ENCODE data around the gene RGS17.
"Not testable (repeated sequence)": the region's sequence is repeated elsewhere in the genome, so short reads cannot be mapped to it uniquely, and the experiment has no call there.

Gene RGS17

DNA sequence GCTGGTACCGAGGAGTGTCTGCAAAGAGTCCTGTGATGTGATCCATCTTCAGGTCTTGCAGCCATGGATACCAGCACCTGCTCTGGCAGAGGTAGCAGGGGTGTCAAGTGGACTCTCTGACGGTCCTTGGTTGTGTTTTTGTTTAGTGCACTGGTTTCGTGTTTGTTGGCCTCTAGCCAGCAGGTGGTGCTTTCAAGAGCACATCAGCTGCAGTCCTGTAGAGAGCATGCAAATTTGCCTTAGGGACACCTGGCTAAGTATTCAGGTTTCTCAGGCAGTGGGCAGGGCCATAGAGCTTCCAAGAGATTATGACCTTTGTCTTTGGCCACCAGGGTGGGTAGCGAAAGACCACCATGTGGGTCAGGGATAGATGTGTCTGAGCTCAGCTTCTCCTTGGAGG lies 14.5 kb upstream of the RGS17 start:
- DNase-seq (ENCODE audit: low spot score) = no peak
- in situ Hi-C loops (cut with MboI; ENCODE audit: low sequenced_read_pairs, unreplicated experiment) = no loop called here
- TF ChIP-seq, protein P1, sequence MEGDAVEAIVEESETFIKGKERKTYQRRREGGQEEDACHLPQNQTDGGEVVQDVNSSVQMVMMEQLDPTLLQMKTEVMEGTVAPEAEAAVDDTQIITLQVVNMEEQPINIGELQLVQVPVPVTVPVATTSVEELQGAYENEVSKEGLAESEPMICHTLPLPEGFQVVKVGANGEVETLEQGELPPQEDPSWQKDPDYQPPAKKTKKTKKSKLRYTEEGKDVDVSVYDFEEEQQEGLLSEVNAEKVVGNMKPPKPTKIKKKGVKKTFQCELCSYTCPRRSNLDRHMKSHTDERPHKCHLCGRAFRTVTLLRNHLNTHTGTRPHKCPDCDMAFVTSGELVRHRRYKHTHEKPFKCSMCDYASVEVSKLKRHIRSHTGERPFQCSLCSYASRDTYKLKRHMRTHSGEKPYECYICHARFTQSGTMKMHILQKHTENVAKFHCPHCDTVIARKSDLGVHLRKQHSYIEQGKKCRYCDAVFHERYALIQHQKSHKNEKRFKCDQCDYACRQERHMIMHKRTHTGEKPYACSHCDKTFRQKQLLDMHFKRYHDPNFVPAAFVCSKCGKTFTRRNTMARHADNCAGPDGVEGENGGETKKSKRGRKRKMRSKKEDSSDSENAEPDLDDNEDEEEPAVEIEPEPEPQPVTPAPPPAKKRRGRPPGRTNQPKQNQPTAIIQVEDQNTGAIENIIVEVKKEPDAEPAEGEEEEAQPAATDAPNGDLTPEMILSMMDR (IDR thresholded peaks at IDR 0.05; ENCODE audit: borderline replicate concordance, control extremely low read depth, extremely low read depth, insufficient read depth, missing control alignments) = no peak

DNA sequence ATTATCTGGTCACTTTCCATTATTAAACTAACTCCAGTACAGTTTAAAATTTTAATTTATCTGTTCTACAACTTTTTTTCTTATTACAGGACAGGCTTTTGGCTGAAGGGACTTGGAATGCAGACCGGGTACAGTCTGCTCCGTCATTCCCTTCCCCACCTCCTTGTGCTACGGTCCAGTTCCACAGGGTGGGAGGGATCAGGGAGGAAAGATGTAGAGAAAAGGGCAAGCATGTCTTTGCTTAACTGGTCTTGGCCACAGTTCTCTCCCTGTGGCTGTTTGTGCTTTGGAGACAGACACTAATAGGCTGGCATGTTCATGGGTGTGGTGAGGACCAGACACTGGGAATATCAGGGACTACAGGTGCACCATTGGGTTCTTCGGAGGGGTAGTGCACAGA lies 12.1 kb upstream of the RGS17 start:
- no peak for DNase-seq (ENCODE audit: low spot score)
- TF ChIP-seq, protein P1 (IDR thresholded peaks at IDR 0.05; ENCODE audit: borderline replicate concordance, control extremely low read depth, extremely low read depth, insufficient read depth, missing control alignments) = no peak
- in situ Hi-C loops (cut with MboI; ENCODE audit: low sequenced_read_pairs, unreplicated experiment) = no loop called here

DNA sequence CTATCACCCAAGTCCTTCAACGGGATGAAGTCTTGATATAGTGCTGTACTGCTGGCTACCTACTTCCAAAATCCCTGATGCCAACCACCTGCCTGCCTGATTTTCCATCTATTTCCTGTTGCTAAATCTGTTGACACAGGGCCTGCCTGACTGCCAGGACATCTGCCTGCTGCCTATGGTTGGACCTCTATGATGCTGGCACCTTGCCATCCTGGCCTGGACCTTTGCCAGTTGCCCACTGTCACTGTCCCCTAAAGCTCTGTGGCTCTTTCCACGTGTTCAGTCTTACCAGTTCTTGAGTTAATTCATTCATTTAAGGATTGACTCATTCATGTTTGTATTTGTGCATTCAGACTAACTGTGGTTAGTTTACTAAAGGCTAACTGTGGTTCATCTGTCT lies 9.2 kb upstream of the RGS17 start:
- in situ Hi-C loops (cut with MboI; ENCODE audit: low sequenced_read_pairs, unreplicated experiment) = no loop called here
- no peak for DNase-seq (ENCODE audit: low spot score)
- TF ChIP-seq, protein P1 (IDR thresholded peaks at IDR 0.05; ENCODE audit: borderline replicate concordance, control extremely low read depth, extremely low read depth, insufficient read depth, missing control alignments) = no peak

DNA sequence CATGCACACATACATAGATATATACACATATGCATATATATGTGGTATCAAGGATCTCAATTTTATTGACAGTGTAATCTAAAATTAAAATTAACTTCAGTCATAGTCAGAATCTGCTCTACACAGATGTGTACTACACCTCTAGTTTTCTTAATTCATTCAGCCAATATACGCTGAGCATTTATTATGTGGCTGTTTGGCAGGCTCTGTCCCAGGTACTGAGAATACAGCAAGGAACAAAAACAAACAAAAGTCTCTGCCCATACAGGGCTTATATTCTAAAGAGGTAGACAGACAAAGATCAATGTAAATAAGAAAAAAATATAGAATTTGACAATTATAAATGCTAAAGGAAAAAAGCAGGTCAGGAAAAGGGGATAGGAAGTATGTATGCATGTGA lies 7.8 kb upstream of the RGS17 start:
- TF ChIP-seq, protein P1 (IDR thresholded peaks at IDR 0.05; ENCODE audit: borderline replicate concordance, control extremely low read depth, extremely low read depth, insufficient read depth, missing control alignments) = no peak
- in situ Hi-C loops (cut with MboI; ENCODE audit: low sequenced_read_pairs, unreplicated experiment) = no loop called here
- no peak for DNase-seq (ENCODE audit: low spot score)

DNA sequence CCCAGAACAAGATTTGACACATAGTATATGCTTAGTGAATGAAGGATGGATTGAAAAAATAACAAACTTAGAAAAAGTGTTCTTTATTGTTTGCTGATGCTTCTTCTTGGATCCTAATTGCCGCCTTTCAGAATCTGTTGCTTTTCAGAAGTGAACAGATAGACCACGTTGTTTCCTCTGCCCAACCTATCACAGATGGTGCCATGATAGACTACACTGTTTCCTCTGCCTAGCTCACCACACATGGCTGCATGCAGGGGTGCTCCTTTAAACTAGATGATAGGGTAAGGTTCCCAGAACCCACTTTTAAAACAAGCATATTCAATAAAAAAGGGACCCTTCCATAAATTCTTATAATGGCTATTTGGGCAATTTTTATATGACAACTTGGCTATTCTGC lies 4.6 kb upstream of the RGS17 start:
- no peak for DNase-seq (ENCODE audit: low spot score)
- TF ChIP-seq, protein P1 (IDR thresholded peaks at IDR 0.05; ENCODE audit: borderline replicate concordance, control extremely low read depth, extremely low read depth, insufficient read depth, missing control alignments) = no peak
- in situ Hi-C loops (cut with MboI; ENCODE audit: low sequenced_read_pairs, unreplicated experiment) = no loop called here

DNA sequence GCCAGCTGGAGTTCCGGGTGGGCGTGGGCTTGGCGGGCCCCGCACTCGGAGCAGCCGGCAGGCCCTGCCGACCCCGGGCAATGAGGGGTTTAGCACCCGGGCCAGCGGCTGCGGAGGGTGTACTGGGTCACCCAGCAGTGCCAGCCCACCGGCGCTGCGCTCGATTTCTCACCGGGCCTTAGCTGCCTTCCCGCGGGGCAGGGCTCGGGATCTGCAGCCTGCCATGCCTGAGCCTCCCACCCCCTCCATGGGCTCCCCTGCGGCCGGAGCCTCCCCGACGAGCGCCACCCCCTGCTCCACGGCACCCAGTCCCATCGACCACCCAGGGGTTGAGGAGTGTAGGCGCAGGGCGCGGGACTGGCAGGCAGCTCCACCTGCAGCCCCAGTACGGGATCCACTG lies 2.6 kb upstream of the RGS17 start:
- in situ Hi-C loops (cut with MboI; ENCODE audit: low sequenced_read_pairs, unreplicated experiment); DNase-seq (ENCODE audit: low spot score): not testable (repeated sequence)

DNA sequence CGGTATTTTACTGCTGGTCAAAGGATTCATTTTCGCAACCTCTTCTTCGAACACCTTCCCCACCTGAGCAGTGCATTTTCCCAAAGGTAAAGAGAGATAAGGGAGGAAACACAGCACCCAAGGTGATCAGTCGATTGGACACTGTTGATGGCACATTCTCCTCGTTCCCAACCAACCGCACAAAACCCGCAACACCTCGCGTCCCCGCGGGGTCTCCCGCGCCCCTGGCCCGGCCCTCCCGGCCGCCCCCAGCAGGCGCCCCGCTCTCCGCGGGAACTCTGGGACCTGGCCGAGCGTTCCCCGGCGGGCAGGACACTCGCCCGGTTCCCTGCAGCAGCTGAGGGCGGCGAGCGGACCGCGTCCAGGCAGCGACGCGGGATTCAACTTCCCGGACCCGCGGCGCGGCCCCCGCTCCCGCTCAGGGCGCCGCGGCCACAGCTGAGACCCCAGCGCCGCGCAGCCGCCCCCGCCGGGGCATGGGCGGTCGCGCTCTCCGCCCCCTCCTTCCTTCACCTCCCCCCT lies 506 bp downstream of the RGS17 start:
- TF ChIP-seq, protein P1 (IDR thresholded peaks at IDR 0.05; ENCODE audit: borderline replicate concordance, control extremely low read depth, extremely low read depth, insufficient read depth, missing control alignments) = no peak
- peak; percentile 41 for DNase-seq (ENCODE audit: low spot score)
- in situ Hi-C loops (cut with MboI; ENCODE audit: low sequenced_read_pairs, unreplicated experiment) = no loop called here
